Keratinocyte (primary cell): ENCODE measurements around the gene PHOX2A. TPM values are rescaled to one million over a fixed set of nuclear protein-coding genes. Genes with fewer than 3 reads are reported as not detected.

Experiments
- DNase-seq: peaks from one replicate; pipeline ENCODE4 v3.0.0-alpha.2; 2011; ENCODE audit warnings: low read depth, missing footprints, low spot score
- FAIRE-seq: peaks from 2 replicates; lab custom pipeline; 2011; peaks lifted over from hg19 to GRCh38; lab: Jason Lieb, UNC
- H2AFZ ChIP-seq: 2 replicates; pipeline ENCODE4 v1.6.0; 2012; ENCODE audit warnings: low read length, control low read depth, inconsistent platforms; ENCODE audit not compliant: control insufficient read depth
- H3K27ac ChIP-seq: 2 replicates; pipeline ENCODE4 v1.5.1; 2011; ENCODE audit warnings: low read length; ENCODE audit not compliant: control insufficient read depth, insufficient read depth
- H3K27me3 ChIP-seq: 3 replicates; pipeline ENCODE4 v1.6.0; 2011; ENCODE audit warnings: low read length; ENCODE audit not compliant: control insufficient read depth, insufficient read depth; ENCODE audit errors: extremely low read depth
- H3K36me3 ChIP-seq, 2 experiments: 2 replicates in 1 of 2; 3 replicates in 1 of 2; pipeline ENCODE4 v1.5.1; 2011; ENCODE audit warnings: low read length in 2 of 2, mild to moderate bottlenecking in 1 of 2; ENCODE audit not compliant: control insufficient read depth in 2 of 2, insufficient read depth in 2 of 2; ENCODE audit errors: extremely low read depth in 1 of 2
- H3K4me1 ChIP-seq: 3 replicates; pipeline ENCODE4 v1.5.1; 2011; ENCODE audit warnings: low read length; ENCODE audit not compliant: control insufficient read depth, insufficient read depth; ENCODE audit errors: extremely low read depth
- H3K4me2 ChIP-seq: 3 replicates; pipeline ENCODE4 v1.6.0; 2011; ENCODE audit warnings: low read depth, low read length; ENCODE audit not compliant: control insufficient read depth, insufficient read depth; ENCODE audit errors: extremely low read depth
- H3K4me3 ChIP-seq, 3 experiments: fragments of 200-600 bp in 1 of 3; sonication (generic) in 1 of 3; 2 replicates in 2 of 3; 3 replicates in 1 of 3; pipeline ENCODE4 v1.5.1; 2011 to 2016; ENCODE audit warnings: low read length in 3 of 3, mild to moderate bottlenecking in 3 of 3, control low read depth in 2 of 3, inconsistent platforms in 1 of 3, low read depth in 1 of 3, mixed read lengths in 1 of 3, mixed run types in 1 of 3, moderate library complexity in 1 of 3; ENCODE audit not compliant: control insufficient read depth in 2 of 3, insufficient read depth in 2 of 3; ENCODE audit errors: extremely low read depth in 1 of 3
- H3K79me2 ChIP-seq: 2 replicates; pipeline ENCODE4 v1.6.0; 2012; ENCODE audit warnings: low read length; ENCODE audit not compliant: control insufficient read depth, insufficient read depth
- H3K9ac ChIP-seq: 3 replicates; pipeline ENCODE4 v1.6.0; 2011; ENCODE audit warnings: low read length; ENCODE audit not compliant: control insufficient read depth, insufficient read depth; ENCODE audit errors: extremely low read depth
- H3K9me1 ChIP-seq: 3 replicates; pipeline ENCODE4 v1.6.0; 2011; ENCODE audit warnings: low read length; ENCODE audit not compliant: control insufficient read depth, insufficient read depth; ENCODE audit errors: extremely low read depth
- H3K9me3 ChIP-seq: 2 replicates; pipeline ENCODE4 v1.5.1; 2012; ENCODE audit warnings: low read depth, low read length; ENCODE audit not compliant: control insufficient read depth
- H4K20me1 ChIP-seq: 3 replicates; pipeline ENCODE4 v1.6.0; 2011; ENCODE audit warnings: low read length; ENCODE audit not compliant: control insufficient read depth, insufficient read depth; ENCODE audit errors: extremely low read depth
- CTCF ChIP-seq, 3 experiments: IDR thresholded peaks in 1 of 3; conservative IDR thresholded peaks in 1 of 3; optimal IDR thresholded peaks in 1 of 3; 2 replicates in 2 of 3; 3 replicates in 1 of 3; pipeline versions ENCODE3 to v1.5.1; 2011; ENCODE audit warnings: low read length in 3 of 3, mild to moderate bottlenecking in 3 of 3, moderate library complexity in 2 of 3, control low read depth in 1 of 3, inconsistent platforms in 1 of 3; ENCODE audit not compliant: insufficient read depth in 2 of 3; ENCODE audit errors: extremely low read depth in 1 of 3
- EZH2 ChIP-seq: IDR thresholded peaks from one replicate; pipeline ENCODE4 v1.6.1; 2012; ENCODE audit warnings: inconsistent platforms, mild to moderate bottlenecking, low read length, moderate library complexity
- dilution Hi-C: fragments of 300-500 bp; cut with MboI; formaldehyde crosslinking; loops from one replicate; pipeline ENCODE4 v1.7.0; 2020; ENCODE audit warnings: low sequenced_read_pairs; ENCODE audit not compliant: extremely low pct_ligation_motif_present
- polyA plus RNA-seq, 5 experiments: library from polyadenylated mRNA; depleted of rRNA in 3 of 5; stranded (reverse) in 3 of 5; stranded (forward) in 1 of 5; unstranded in 1 of 5; fragments of >200 nt; gene quantifications; 1 replicate in 1 of 5; 2 replicates in 3 of 5; 3 replicates in 1 of 5; pipeline versions ENCODE4 v1.2.1 to v1.2.3, GENCODE V29; 2011 to 2012; ENCODE audit warnings: missing spikeins in 2 of 5, low read depth in 1 of 5, low replicate concordance in 1 of 5

PHOX2A gene
- polyA plus RNA-seq, 1 donor (not counting 4 experiments of a cell fraction or from before 2014, with no cell fraction given), result not detected

GRCh38 chr11:72235351-72236057, 8.5 kb downstream of the PHOX2A start:
- Histone ChIP-seq H3K9ac (no peak overlapping the region), H2AFZ (no peak overlapping the region), H3K4me2 (no peak overlapping the region), H3K79me2 (no peaks in the 10 kb centered on the region), H3K36me3 (peaks cover 49 to 53% of the 10 kb centered on the region in 2 experiments), H3K27ac (no peak overlapping the region), H3K9me3 (no peaks in the 10 kb centered on the region), H3K4me1 (peaks cover 6% of the 10 kb centered on the region), H3K27me3 (peaks cover 10% of the 10 kb centered on the region), H4K20me1 (peaks cover 4% of the 10 kb centered on the region), H3K4me3 (no peak overlapping the region), H3K9me1 (no peaks in the 10 kb centered on the region)
- FAIRE-seq (no peak), DNase-seq (no peak)
- dilution Hi-C loops, result no loop called here
- TF ChIP-seq EZH2, result no peak
- TF ChIP-seq CTCF (optimal IDR thresholded peaks at IDR 0.05 in 1 of 3, IDR thresholded peaks at IDR 0.05 in 1 of 3, conservative IDR thresholded peaks at IDR 0.05 in 1 of 3; ENCODE audit: extremely low read depth in 1 of 3, insufficient read depth in 2 of 3, low read length in 3 of 3), result no peak

GRCh38 chr11:72234920-72235319, 9.1 kb downstream of the PHOX2A start:
- peaks cover 6% of the 10 kb centered on the region for H3K4me1 ChIP-seq
- peaks cover 4% of the 10 kb centered on the region for H4K20me1 ChIP-seq
- no peak overlapping the region for H3K27ac ChIP-seq
- TF ChIP-seq CTCF (optimal IDR thresholded peaks at IDR 0.05 in 1 of 3, IDR thresholded peaks at IDR 0.05 in 1 of 3, conservative IDR thresholded peaks at IDR 0.05 in 1 of 3; ENCODE audit: extremely low read depth in 1 of 3, insufficient read depth in 2 of 3, low read length in 3 of 3) (no peak), EZH2 (no peak)
- H2AFZ ChIP-seq, result no peak overlapping the region
- H3K4me2 ChIP-seq, result no peak overlapping the region
- H3K9ac ChIP-seq, result no peak overlapping the region
- dilution Hi-C loops, result no loop called here
- DNase-seq, result no peak
- no peaks in the 10 kb centered on the region for H3K9me1 ChIP-seq
- no peaks in the 10 kb centered on the region for H3K79me2 ChIP-seq
- no peaks in the 10 kb centered on the region for H3K9me3 ChIP-seq
- peaks cover 53 to 58% of the 10 kb centered on the region in 2 experiments for H3K36me3 ChIP-seq
- H3K4me3 ChIP-seq, result no peak overlapping the region
- no peak for FAIRE-seq
- H3K27me3 ChIP-seq, result peaks cover 4% of the 10 kb centered on the region
